GM21786 (cell line): ENCODE data around the gene NWD2.
A peak's percentile ranks its signal among the peaks of the same experiment; 100 is the strongest.
"Not testable (repeated sequence)": the region's sequence is repeated elsewhere in the genome, so short reads cannot be mapped to it uniquely, and the experiment has no call there.

Experiments used
- ATAC-seq: cut with Tn5 transposase; IDR thresholded peaks from one replicate; pipeline ENCODE4 v1.9.1; 2021; ENCODE audit not compliant: unreplicated experiment

The NWD2 gene

DNA sequence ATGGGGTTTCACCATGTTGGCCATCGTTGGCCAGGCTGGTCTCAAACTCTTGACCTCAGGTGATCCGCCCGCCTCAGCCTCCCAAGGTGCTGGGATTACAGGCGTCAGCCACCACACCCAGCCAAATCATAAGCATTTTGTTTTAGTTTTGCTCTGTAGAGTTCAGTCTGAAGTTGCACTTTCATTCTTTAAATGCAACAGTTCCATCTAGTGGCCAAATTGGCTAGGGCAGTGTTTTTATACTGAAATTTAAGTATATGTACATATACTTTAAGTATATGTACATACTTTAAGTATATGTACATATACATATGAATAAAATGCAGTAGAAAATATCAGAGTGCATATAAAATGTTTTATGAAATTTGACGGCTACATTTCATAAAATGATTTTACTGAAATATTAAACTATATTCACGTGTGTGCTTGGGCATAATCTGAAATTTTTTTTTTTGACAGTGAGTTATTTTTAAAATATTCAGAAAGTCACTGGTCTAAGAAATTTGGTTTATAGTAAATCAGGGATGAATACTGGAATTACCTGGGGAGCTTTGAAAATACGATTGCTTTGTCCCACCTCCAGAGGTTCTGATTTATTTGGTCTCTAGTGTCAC, 145.5 kb downstream of the NWD2 start:
- ATAC-seq: peak; percentile 56

DNA sequence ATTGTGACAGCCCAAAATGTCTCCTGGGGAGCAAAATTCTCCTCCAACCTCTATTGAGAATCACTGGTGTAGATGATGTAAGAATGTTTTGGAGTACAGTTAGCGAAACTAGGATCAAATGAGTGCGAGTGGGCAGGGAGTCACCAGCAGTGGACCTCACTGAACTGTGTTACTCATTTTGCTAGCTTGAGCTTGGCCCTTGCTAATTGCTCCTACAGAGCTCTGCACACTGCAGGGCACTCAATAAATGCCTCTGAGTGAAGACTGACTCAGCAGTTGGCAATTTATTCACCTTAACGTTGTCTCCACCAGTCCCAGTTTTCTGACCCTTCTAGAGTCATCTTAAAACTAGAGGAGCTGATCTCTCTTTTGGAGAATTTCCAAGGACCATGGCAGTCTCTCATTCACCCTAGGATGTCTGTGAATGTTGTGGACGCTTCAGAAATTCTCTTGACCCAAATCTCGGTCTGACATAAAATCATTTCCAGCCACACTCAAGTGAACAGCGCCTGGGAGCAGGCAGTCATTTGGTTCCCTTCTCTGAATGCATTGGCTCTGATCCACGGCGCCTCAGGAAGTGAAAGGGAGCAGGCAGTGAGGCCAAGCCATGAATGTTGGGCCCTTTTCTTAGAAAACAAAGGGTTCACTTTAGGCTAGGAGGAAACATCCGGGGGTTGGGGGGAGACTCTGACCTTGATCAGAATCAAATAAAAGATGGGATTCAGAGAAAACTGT, 148.1 kb downstream of the NWD2 start:
- no peak for ATAC-seq

DNA sequence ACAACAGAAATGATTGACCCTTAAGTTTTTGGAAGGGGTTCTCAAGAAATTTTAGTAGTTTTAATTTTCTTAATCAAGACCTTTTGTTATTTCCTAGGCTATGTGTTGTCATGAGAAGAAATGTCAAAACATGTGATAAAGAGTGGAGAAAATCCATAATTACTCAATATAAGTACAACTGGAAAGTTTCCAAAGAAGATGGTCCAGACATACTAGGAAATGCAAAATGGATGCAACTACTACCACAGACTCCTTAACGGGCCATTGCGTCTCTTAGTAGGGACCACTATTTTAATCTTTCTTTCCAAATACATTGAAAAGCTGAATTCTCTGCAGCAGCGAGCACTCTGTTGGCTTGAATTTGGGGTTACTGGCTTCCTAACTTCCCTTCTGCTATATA, 148.8 kb downstream of the NWD2 start:
- ATAC-seq: no peak

DNA sequence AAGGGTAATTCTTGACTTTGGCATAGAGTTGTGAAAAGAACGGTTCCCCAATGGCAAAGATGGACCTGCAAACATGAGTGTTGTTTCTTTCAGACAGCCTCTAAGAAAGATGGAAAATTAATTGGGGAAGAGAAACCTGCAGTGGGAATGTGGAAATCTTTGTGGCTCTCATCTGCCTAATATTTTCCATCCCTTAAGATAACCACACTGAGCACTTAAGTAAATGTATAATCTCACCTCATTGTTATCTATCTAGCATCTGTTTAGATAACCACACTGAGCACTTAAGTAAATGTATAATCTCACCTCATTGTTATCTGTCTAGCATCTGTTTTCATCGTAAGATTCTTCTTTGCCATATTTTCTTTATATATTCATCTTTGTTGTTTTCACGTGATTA, 149.3 kb downstream of the NWD2 start:
- peak; percentile 53 for ATAC-seq

DNA sequence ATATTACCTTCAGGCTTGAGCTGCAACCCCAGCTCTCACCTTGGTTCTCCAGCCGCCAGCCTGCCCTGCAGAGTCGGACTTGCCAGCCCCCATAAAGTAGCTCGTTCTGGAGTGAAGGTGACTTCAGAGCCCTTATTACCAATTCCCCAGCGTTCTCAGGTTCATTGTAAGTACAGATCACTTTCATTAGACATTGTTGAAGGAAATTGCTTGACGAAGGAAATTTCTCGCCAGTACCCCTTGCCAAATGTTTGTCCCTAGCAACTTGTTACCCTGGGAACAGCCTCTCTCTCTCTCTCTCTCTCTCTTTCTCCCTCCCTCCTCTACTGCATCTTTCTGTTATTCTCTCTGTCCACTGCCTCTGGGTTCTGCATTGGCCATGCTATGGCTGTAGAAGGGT, 153.0 kb downstream of the NWD2 start:
- no peak for ATAC-seq

DNA sequence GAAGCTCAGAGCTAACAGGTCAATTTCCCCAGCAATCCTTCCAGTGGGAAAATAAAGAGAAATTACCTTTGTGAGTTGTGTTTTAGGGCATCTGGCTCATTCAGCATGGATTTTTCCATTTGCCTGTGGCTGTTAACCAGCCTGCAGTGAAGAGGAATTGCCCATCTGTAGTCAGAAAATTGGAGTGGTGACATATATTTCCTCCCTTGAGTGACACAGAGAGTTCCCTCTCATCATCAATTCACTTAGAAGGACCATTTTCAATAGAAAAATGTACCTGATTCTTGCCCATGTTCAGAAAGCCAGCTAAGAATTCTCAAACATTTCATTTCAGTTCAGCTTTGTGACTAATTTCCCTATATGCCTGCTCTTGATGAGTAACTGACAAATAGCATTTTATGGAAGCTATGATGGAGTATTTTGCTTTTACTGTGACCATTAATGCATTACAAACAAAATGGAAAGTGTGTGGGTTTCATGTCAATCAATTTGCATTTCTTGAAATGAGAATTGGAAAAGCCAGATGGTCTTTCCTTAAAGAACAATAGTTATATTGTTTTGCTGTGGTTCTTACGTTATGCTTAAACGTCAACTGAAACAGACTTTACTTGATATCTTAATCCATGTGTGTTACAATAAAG, 155.8 kb downstream of the NWD2 start:
- peak; percentile 81 for ATAC-seq

DNA sequence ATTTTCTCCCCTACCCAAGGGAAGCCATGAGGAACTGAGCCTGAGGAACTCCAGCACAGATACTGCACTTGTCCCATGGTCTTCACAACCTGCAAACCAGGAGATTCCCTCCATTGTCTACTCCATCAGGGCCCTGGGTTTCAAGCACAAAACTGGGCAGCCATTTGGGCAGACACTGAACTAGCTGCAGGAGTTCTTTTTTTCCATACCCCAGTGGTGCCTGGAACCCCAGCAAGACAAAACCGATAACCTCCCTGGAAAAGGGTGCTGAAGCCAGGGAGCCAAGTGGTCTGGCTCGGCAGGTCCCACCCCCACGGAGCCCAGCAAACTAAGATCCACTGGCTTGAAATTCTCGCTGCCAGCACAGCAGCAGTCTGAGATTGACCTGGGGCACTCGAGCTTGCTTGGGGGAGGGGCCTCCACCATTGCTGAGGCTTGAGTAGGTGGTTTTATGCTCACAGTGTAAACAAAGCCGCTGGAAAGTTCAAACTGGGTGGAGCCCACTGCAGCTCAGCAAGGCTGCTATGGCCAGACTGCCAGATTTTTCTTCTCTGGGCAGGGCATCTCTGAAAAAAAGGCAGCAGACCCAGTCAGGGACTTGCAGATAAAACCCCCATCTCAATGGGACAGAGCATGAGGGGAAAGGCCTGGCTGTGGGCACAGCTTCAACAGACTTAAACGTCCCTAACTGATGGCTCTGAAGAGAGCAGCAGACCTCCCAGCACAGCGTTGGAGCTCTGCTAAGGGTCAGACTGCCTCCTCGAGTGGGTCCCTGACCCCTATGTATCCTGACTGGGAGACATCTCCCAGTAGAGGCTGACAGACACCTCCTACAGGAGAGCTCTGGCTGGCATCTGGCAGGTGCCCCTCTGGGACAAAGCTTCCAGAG, 163.6 kb downstream of the NWD2 start:
- not testable (repeated sequence) for ATAC-seq

DNA sequence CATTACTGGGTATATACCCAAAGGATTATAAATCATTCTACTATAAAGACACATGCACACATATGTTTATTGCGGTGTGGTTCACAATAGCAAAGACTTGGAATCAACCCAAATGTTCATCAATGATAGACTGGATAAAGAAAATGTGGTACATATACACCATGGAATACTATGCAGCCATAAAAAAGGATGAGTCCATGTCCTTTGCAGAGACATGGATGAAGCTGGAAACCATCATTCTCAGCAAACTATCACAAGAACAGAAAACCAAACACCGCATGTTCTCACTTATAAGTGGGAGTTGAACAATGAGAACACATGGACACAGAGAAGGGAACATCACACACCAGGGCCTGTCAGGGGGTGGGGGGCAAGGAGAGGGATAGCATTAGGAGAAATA, 169.1 kb downstream of the NWD2 start:
- ATAC-seq: not testable (repeated sequence)

DNA sequence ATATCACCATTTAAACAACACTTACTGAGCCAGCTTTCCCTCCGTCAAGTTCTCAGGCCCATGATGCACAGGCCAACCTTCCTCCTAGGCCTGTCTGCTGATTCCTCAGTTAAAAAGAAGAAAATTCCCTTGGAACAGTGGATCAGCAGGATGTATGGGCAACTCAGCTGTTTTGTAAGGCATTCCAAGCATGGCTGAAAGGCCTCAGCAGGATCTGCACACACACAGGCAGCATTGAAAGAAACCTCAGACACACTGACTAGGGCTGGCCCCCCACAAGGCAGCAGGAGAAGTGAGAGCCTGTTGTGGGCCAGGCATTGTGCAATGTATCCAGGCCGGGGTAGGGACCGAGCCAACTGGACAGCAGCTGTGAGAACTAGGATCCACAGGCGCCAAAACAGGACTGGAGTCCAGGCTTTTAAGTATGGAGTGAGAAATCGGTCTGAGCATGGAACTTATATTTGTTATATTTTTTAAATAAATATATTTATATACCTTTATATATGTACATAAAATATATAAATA, 171.4 kb downstream of the NWD2 start:
- no peak for ATAC-seq

DNA sequence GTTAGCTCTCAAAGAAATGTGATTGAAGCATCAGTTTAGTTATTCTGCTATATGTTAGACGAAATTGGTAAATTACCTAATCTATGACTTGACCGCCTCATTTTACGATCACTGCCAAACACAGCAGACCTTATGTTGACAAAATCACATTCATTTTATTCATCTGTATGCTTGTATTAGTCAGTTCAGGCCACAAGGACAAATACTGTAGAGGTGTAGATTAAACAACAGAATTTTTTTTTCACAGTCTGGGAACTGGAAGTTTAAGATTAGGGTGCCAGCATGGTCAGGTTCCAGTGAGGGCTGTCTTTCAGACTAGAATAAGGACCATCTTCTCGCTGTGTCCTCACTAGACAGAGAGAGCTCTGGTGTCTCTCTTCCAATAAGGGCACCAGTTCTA, 177.1 kb downstream of the NWD2 start:
- ATAC-seq: no peak

DNA sequence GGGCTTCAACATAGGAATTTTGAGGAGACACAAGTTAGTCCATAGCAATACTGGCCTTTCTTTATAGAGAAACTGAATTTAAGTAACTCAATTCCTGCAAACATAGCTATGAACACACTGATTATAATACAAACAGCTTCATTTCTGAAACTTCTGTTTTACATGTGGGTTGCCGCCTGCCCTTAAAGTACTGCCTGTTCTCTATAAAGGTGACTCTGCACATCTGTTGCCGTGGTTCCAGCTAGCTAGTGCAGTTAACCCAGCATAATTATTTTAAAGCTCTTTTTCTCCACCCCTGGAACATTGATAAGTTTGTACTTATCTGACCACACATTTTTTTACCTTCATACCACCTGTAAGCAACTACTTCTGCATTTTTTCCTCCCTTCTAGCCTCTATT, 177.6 kb downstream of the NWD2 start:
- ATAC-seq: no peak

DNA sequence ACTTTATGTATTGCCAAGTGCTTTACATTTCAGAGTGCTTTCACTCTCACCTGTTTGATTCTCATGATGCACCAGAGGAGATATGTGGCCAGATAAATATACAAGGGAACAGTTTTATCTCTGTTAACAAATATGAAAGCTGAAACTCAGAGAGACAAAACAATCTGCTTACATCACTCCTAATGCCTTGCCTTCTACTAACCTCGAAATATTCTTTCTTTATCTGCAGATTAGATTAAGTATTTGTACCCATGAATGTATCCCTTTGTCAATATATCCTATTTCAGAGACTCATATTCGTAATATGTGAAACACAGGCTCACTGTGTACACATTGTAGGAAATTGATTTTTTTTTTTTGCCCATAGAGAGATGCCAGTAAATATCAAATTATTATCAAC, 178.1 kb downstream of the NWD2 start:
- ATAC-seq: no peak

DNA sequence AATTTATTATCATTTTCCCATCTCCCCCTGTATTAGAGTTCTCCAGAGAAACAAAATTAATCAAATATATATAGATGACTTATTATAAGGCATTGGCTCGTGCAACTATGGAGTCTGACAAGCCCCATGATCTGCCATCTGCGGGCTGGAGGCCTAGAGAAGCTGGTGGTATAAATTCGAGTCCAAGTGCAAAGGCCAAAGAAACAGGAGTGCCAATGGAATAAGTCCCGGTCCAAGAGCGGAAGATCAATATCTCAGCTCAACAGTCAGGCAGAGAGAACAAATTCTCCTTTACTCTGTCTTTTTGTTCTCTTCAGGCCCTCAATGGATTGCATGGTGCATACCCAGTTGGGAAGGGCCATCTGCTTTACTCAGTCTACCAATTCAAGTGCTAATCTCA, 178.8 kb downstream of the NWD2 start:
- ATAC-seq: no peak

DNA sequence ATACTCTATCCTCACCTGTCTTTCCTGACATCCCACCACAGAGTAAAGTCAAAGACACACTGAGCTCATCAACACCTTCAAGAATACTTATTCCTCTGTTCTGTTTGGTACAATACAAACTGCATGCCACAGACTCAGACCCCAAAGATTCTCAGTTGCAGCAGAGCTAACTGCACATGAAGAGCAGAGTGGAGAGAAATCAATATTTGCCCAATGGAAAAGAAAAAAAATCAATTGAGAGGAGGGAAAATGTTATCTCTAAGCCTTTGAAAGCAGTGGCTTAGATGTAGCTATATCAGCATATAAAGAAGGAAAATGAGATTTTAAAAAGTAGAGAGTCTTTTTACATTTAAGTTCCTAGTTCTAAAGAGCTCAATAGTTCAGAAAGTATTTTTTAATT, 180.2 kb downstream of the NWD2 start:
- no peak for ATAC-seq

DNA sequence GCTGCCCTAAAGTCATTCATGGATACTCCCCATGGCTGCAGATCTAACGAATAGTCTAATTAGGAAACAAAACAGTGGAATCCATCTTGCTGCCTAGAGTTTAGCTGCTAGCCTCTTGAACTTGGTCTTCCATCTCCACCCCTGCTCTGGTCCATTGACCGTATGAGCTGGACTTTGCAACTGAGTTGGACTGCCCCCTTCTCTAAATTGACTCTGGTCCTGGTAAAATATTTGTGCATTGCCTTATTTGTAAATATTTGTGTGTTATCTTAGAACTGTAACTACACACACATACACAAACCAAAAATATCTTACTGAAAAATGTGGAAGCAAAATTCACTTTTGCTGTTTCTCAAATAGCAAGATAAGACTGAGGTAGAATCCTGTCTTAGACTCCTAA, 181.3 kb downstream of the NWD2 start:
- ATAC-seq: no peak

DNA sequence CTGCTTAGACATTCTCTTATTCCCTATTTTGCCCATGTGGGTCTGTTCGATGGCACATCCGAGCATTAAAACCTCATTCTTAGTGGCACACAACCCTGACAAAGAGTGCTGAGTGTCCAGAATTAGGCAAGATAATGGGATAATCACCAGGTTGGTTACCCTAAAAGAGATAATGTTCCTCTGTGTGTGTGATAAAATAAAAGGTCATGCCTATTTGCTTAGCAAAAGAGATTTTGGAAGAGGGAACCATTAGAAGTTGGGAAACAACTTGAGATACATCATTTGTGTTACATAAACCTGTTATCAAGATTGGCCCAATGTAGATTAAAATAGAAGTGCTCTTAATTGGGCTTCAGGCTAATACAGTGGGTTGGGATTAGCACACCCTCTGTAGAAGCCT, 182.7 kb downstream of the NWD2 start:
- ATAC-seq: no peak

DNA sequence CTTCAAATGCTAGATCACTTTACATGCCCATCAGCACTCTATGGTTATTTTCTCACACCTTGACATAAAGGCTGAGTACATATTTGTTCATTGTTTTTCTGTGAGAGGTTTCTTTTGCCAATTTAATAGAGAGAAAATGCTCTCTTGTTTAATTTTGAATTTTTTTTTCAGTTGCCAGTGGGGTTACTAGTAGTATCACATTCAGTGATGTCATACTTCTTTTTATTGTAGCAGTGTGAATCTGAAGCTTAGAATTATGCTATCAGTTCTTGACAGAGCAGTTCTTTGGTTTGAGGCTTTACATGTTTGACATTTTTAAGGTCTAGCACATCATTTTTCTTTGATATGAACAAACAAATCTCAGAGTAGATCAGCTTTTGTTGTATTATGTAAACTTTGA, 185.4 kb downstream of the NWD2 start:
- no peak for ATAC-seq

DNA sequence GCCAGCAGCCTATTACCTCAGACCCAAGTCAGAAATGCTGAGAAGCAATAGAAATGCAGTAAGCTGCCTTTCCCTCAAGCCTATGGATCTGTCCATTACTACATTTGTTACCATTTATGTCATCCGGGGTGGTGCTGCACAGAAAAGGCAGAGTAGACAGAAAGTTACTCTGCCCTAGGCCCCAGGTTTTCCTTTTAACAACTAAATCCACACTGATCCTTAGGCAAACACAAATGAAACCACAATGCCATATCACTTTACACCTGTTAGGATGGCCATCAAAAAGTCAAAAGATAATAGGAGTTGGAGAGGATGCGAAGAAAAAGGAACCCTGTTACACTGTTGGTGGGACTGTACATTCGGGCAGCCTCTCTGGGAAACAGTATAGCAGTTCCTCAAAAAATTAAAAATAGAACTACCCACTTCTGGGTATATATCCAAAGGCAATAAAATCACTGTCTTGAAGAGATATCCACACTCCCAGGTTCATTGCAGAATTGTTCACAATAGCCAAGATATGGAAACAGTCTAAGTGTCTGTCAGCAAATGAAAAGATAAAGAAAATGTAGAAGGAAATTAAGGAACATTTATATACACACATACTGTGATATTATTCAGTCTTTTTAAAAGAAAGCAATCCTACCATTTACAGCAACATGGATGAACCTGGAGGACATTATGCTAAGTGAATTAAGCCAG, 186.3 kb downstream of the NWD2 start:
- ATAC-seq: no peak

DNA sequence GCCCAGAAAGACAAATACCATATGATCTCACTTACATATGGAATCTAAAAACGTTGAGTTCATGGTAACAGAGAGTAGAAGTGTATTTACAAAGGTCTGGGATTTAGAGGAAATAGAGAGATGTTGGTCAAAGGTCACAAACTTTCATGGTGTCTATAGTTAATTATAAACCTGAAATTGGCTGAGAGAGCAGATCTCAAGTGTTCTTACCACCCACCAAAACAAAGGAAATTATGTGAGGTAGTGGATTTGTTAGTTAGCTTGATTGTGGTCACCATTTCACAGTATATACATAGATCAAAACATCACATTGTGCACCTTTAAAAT, 186.8 kb downstream of the NWD2 start:
- no peak for ATAC-seq

DNA sequence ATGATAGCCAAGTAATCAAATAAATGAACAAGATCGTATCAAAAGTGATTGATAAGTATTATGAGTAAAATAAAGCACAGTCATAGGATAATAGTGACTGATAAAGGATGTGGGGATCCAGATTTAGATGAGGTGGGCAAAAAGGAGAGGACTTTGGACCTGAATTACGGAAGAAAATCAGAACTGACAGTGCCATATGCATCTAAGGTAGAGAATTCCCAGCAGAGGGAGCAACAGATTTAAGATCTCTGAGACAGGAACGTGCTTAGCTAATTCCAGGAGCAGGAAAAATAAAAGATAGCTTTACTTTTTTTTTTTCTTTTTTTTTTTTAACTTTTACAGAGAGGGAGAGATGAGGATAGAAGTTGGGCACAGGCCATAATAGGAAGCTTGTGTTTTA, 189.9 kb downstream of the NWD2 start:
- no peak for ATAC-seq

DNA sequence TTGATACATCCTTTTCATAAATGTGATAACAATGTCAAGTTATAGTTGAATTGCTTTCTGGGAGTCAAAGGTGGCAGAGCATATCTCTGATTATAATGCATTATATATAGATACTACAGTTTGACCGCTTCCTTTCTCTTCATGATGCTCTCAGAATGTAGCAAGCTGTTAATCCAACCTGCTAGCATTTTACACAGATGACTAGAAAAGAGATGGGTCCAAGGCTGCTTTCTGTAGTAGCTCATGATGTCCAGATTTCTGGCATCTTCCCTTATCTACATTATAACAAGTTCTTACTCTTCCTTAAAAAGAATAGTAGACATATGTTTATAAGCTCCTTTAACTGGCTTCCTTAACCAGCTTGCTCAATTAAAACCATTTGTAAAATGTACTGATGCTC, 192.0 kb downstream of the NWD2 start:
- no peak for ATAC-seq
